A673 (cell line): ENCODE measurements around the gene MIGA1. TPM values are rescaled to one million over a fixed set of nuclear protein-coding genes. Genes with fewer than 3 reads are reported as not detected.

Experiments used
- BruUV-seq: library from RNA; stranded (reverse); fragments of 400-500 nt; replicated peaks from 2 replicates; lab custom pipeline; 2021; lab: Mats Ljungman, UMichigan
- CTCF ChIA-PET: fragments of 300-600 bp; sonication (Branson Sonifier 250); formaldehyde crosslinking; loops from one replicate; lab custom pipeline; 2022; ENCODE audit warnings: antibody characterized with exemption; lab: Charles Lee
- POLR2A ChIA-PET: fragments of 300-600 bp; sonication (Branson Sonifier 250); formaldehyde crosslinking; loops from one replicate; lab custom pipeline; 2022; ENCODE audit warnings: antibody characterized with exemption; ENCODE audit not compliant: low non-redundant PET; lab: Charles Lee
- DNase-seq: peaks from one replicate; pipeline ENCODE4 v3.0.0-alpha.2; 2015; ENCODE audit warnings: low spot score
- H3K27ac ChIP-seq: fragments of 200-600 bp; sonication (generic); 2 replicates; pipeline ENCODE4 v1.5.1; 2016; ENCODE audit warnings: mixed run types, low read depth, mild to moderate bottlenecking, mixed read lengths, antibody characterized with exemption, low read length; ENCODE audit not compliant: poor library complexity, severe bottlenecking
- H3K27me3 ChIP-seq: fragments of 200-600 bp; sonication (generic); replicated peaks from 2 replicates; pipeline ENCODE4 v1.6.1; 2017; ENCODE audit warnings: mixed run types, low read depth, mild to moderate bottlenecking, mixed read lengths, antibody characterized with exemption, low read length; ENCODE audit not compliant: insufficient read depth, poor library complexity
- H3K36me3 ChIP-seq: fragments of 200-600 bp; sonication (generic); 2 replicates; pipeline ENCODE4 v1.6.1; 2016; ENCODE audit warnings: mixed run types, mild to moderate bottlenecking, mixed read lengths, antibody characterized with exemption, low read length; ENCODE audit not compliant: insufficient read depth, poor library complexity, severe bottlenecking
- H3K4me1 ChIP-seq: fragments of 200-600 bp; sonication (generic); 2 replicates; pipeline ENCODE4 v1.6.1; 2017; ENCODE audit warnings: mixed run types, mild to moderate bottlenecking, mixed read lengths, antibody characterized with exemption, low read length; ENCODE audit not compliant: insufficient read depth, poor library complexity, severe bottlenecking
- H3K4me3 ChIP-seq: fragments of 200-600 bp; sonication (generic); 2 replicates; pipeline ENCODE4 v1.5.1; 2016; ENCODE audit warnings: low read depth, mixed run types, mild to moderate bottlenecking, mixed read lengths, low read length; ENCODE audit not compliant: poor library complexity, severe bottlenecking
- H3K9me3 ChIP-seq: fragments of 200-600 bp; sonication (generic); 2 replicates; pipeline ENCODE4 v1.6.1; 2016; ENCODE audit warnings: mixed run types, low read depth, mild to moderate bottlenecking, mixed read lengths, antibody characterized with exemption, low read length; ENCODE audit not compliant: poor library complexity, severe bottlenecking
- CTCF ChIP-seq: fragments of 300-800, 200-600 bp; sonication (generic); conservative IDR thresholded peaks from 2 replicates; pipeline ENCODE4 v1.5.1; 2017; ENCODE audit warnings: low read depth, mild to moderate bottlenecking, antibody characterized with exemption, low read length, moderate library complexity, mixed read lengths
- EZH2 ChIP-seq: fragments of 200-600 bp; sonication (generic); IDR thresholded peaks from 2 replicates; pipeline ENCODE4 v1.6.1; 2017; ENCODE audit warnings: borderline replicate concordance, low read depth, mild to moderate bottlenecking, mixed read lengths, antibody characterized with exemption, low read length; ENCODE audit not compliant: poor library complexity, severe bottlenecking
- intact Hi-C: fragments of 100-400 bp; cut with micrococcal nuclease; formaldehyde crosslinking; loops from one replicate; pipeline ENCODE4 v1.10.0; 2022; ENCODE audit not compliant: unreplicated experiment
- total RNA-seq: library from RNA; stranded (reverse); gene quantifications from 2 replicates; pipeline ENCODE4 v1.2.3, GENCODE V29; 2021

MIGA1 gene
- total RNA-seq, 1 experiment from 2014 or later: 14.1 TPM

- POLR2A ChIA-PET: no interaction called here
- TF ChIP-seq CTCF (no peak), EZH2 (no peak)
- Histone ChIP-seq H3K36me3 (no peaks in the 10 kb centered on the region), H3K27me3 (no peaks in the 10 kb centered on the region), H3K4me3 (no peak overlapping the region), H3K9me3 (no peaks in the 10 kb centered on the region), H3K4me1 (peaks cover 28% of the 10 kb centered on the region), H3K27ac (no peak overlapping the region)
- intact Hi-C loops: no loop called here
- BruUV-seq: no TSS peak
- CTCF ChIA-PET: no interaction called here
- DNase-seq: no peak
Measured at GRCh38 chr1:77756052-77756754, 23.2 kb upstream of the MIGA1 start.

GRCh38 chr1:77757066-77757584 lies 22.3 kb upstream of the MIGA1 start:
- Histone ChIP-seq H3K36me3 (no peaks in the 10 kb centered on the region), H3K27ac (peak overlapping the region; percentile 8), H3K4me1 (peaks cover 32% of the 10 kb centered on the region), H3K4me3 (peak overlapping the region; percentile 95), H3K27me3 (no peaks in the 10 kb centered on the region), H3K9me3 (no peaks in the 10 kb centered on the region)
- POLR2A ChIA-PET: no interaction called here
- CTCF ChIA-PET: no interaction called here
- intact Hi-C loops: no loop called here
- BruUV-seq: no TSS peak
- TF ChIP-seq EZH2 (no peak), CTCF (no peak)
- DNase-seq: no peak

- ChIA-PET CTCF (no interaction called here), POLR2A (no interaction called here)
- no peak for TF ChIP-seq EZH2
- TF ChIP-seq CTCF: no peak
- intact Hi-C loops: no loop called here
- Histone ChIP-seq H3K9me3 (no peaks in the 10 kb centered on the region), H3K27ac (peak overlapping the region; percentile 8), H3K27me3 (no peaks in the 10 kb centered on the region), H3K4me3 (peak overlapping the region; percentile 95), H3K36me3 (no peaks in the 10 kb centered on the region), H3K4me1 (peaks cover 32% of the 10 kb centered on the region)
- no peak for DNase-seq
- no TSS peak for BruUV-seq
Measured at GRCh38 chr1:77757603-77758002, 21.8 kb upstream of the MIGA1 start.
